ENCODE results near the gene DDX60.

DDX60 gene

GRCh38 chr4:168199260-168199957 is 119.1 kb downstream of the DDX60 start:
- no peak for DNase-seq

- no peak for DNase-seq
Observed at GRCh38 chr4:168197926-168198325, 120.6 kb downstream of the DDX60 start.

- no peak for DNase-seq
Observed at GRCh38 chr4:168188754-168189153, 129.8 kb downstream of the DDX60 start.

GRCh38 chr4:168183717-168184571 is 134.6 kb downstream of the DDX60 start:
- peak; percentile 23 for DNase-seq

- no peak for DNase-seq
Observed at GRCh38 chr4:168177546-168178149, 140.9 kb downstream of the DDX60 start.

GRCh38 chr4:168174308-168174707 is 144.2 kb downstream of the DDX60 start:
- DNase-seq, result no peak

GRCh38 chr4:168167714-168168284 is 150.8 kb downstream of the DDX60 start:
- DNase-seq, result no peak

Measured in CD4-positive, alpha-beta T cell treated with Interleukin-21 for 1 hour (primary cell).